Measurements from ENCODE around the gene MEG3. TPM values are rescaled to one million over a fixed set of nuclear protein-coding genes. Genes with fewer than 3 reads are reported as not detected.

MEG3 gene
- total RNA-seq, 1 experiment from 2014 or later = 338 TPM

DNA sequence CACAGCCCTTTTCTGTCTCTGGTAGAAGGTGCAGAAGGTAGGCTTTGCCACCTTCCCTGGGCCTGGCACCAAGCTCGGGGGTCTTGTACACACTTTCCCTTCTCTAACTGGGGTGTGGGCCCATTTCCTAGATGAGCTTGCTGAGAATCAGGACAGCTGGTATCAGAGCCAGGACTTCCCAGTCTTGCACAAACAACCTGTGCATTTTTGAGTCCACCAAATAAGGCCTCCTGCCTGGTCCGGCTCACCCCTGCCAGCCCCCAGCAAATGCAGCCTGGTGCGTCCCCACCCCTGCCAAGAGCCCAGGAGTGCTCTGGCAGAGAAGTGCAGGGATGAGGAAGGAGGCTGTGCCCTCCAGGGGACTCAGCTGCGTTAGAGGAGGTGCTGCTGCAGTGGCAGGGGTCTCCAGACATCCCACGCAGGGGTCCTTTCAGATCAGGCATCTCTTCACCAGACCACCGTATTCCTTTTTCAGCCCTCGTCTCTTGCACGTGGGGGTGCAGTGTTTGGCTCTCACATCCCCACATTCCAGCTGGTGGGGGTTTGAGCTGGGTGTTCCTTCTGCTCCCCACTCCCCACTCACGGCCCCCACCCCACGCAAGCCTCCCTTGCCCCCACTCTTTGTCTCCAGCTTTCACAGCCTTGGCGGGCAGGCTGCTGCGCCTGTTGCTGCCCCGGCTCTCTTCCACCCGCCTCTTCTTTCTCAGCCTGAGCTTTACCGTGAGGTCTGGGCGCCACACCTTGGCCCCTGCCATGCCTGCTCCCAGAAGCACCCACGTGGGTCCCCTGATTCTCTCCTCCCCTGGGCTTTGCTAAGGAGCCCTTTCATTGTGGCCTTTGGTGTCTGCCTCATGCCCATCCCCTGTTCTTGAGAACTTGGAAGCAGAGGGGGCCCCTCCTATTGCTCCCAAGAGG is 32.3 kb downstream of the MEG3 start:
- no peak for ATAC-seq
- H3K4me3 Mint-ChIP-seq = no peak overlapping the region
- ChIA-PET CTCF (interaction anchor here (0.6 kb wide), 1 partner anchor 144 kb away, joined by 3 read pairs; no protein-coding TSS in a partner anchor), POLR2A (no interaction called here)
- H3K9me3 Mint-ChIP-seq = peaks cover 9% of the 10 kb centered on the region
- peaks cover 16% of the 10 kb centered on the region for H3K4me1 Mint-ChIP-seq
- H3K27ac Mint-ChIP-seq = no peak overlapping the region
- TF ChIP-seq FOXJ3 (CRISPR knock-in tag; IDR thresholded peaks at IDR 0.05; ENCODE audit: borderline replicate concordance) = no peak
- TF ChIP-seq, protein P1, sequence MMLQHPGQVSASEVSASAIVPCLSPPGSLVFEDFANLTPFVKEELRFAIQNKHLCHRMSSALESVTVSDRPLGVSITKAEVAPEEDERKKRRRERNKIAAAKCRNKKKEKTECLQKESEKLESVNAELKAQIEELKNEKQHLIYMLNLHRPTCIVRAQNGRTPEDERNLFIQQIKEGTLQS (CRISPR knock-in tag; conservative IDR thresholded peaks at IDR 0.05) = no peak
- TF ChIP-seq CREB1 (CRISPR knock-in tag; IDR thresholded peaks at IDR 0.05) = no peak
- TF ChIP-seq USF2 (CRISPR knock-in tag; IDR thresholded peaks at IDR 0.05) = no peak
- no peak for TF ChIP-seq SMAD4 (CRISPR knock-in tag; IDR thresholded peaks at IDR 0.05)
- TF ChIP-seq TCF7 (CRISPR knock-in tag; IDR thresholded peaks at IDR 0.05; ENCODE audit: low read depth) = no peak
- TF ChIP-seq ZNF317 (CRISPR knock-in tag; IDR thresholded peaks at IDR 0.05; ENCODE audit: borderline replicate concordance, low read depth) = no peak
- TF ChIP-seq E2F1 (CRISPR knock-in tag; IDR thresholded peaks at IDR 0.05) = no peak
- no peak for TF ChIP-seq CREM (CRISPR knock-in tag; IDR thresholded peaks at IDR 0.05)
- DNase-seq (ENCODE audit: low spot score) = no peak
- H3K36me3 Mint-ChIP-seq = peaks cover 25% of the 10 kb centered on the region
- no peaks in the 10 kb centered on the region; the same call in 1 of the 2 replicates for H3K27me3 Mint-ChIP-seq (ENCODE audit: low read depth)

DNA sequence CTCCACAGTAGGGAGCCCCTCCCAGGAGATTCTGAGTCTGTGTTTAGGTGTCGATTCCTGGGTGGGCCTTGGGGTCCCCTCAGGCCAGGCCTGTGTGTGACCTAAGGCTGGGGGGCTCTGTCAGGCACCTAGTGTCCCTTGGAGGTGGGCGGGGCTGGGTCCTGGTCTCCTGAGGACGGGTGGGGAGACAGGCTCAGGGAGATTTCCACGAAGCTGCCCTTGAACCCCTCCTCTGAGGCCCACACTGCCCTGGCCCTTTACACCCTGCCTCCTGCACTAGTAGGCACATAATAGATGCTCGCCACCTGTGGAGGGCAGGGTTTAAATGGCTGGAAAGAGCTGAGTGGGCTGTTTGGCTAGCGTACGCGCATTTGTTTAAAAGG is 32.9 kb downstream of the MEG3 start:
- Mint-ChIP-seq H3K36me3 (peaks cover 25% of the 10 kb centered on the region), H3K4me3 (no peak overlapping the region), H3K27ac (no peak overlapping the region), H3K27me3 (ENCODE audit: low read depth) (no peaks in the 10 kb centered on the region; the same call in 1 of the 2 replicates), H3K9me3 (peaks cover 9% of the 10 kb centered on the region), H3K4me1 (peaks cover 14% of the 10 kb centered on the region)
- no peak for DNase-seq (ENCODE audit: low spot score)
- POLR2A ChIA-PET = no interaction called here
- ATAC-seq = no peak
- CTCF ChIA-PET = interaction anchor here (0.6 kb wide), 1 partner anchor 144 kb away, joined by 3 read pairs; no protein-coding TSS in a partner anchor
- TF ChIP-seq HMGXB4 (CRISPR knock-in tag; IDR thresholded peaks at IDR 0.05) = no peak
- TF ChIP-seq EMX1 (CRISPR knock-in tag; IDR thresholded peaks at IDR 0.05) = no peak
- no peak for TF ChIP-seq FOXJ3 (CRISPR knock-in tag; IDR thresholded peaks at IDR 0.05; ENCODE audit: borderline replicate concordance)
- TF ChIP-seq ATF6 (CRISPR knock-in tag; IDR thresholded peaks at IDR 0.05) = no peak

DNA sequence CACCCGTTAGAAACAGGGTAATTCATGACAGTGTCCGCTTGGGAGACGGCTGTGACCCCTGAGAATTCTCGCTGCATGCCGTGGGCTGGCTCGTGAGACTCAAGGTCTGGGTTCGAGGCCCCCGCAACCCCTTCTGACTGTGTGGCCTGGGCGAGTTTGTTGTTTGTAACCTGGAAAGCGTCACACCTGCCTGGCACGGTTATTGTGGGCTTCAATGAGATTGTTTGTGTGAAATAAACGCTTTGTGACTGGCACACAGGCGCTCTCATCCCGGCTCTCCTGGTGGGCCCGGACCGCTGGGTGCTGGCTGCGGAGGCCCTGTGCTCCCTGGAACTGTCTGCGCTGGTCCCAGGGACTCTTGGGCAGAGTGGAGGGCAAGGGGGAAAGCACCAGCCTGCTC is 33.9 kb downstream of the MEG3 start:
- Mint-ChIP-seq H3K9me3 (peaks cover 9% of the 10 kb centered on the region), H3K27me3 (ENCODE audit: low read depth) (no peaks in the 10 kb centered on the region; the same call in 1 of the 2 replicates), H3K4me3 (no peak overlapping the region), H3K27ac (no peak overlapping the region), H3K36me3 (peaks cover 32% of the 10 kb centered on the region), H3K4me1 (peaks cover 13% of the 10 kb centered on the region)
- no peak for TF ChIP-seq PRRX2 (CRISPR knock-in tag; IDR thresholded peaks at IDR 0.05)
- no peak for TF ChIP-seq ATF1 (CRISPR knock-in tag; IDR thresholded peaks at IDR 0.05)
- TF ChIP-seq ZNF281 (CRISPR knock-in tag; IDR thresholded peaks at IDR 0.05) = no peak
- TF ChIP-seq GRHL2 (CRISPR knock-in tag; IDR thresholded peaks at IDR 0.05; ENCODE audit: insufficient replicate concordance, severe bottlenecking) = no peak
- no peak for TF ChIP-seq SMAD3 (CRISPR knock-in tag; IDR thresholded peaks at IDR 0.05; ENCODE audit: borderline replicate concordance)
- no peak for TF ChIP-seq ZNF416 (CRISPR knock-in tag; IDR thresholded peaks at IDR 0.05)
- TF ChIP-seq IRF2 (CRISPR knock-in tag; IDR thresholded peaks at IDR 0.05; ENCODE audit: borderline replicate concordance, low read depth) = no peak
- no peak for TF ChIP-seq ZNF317 (CRISPR knock-in tag; IDR thresholded peaks at IDR 0.05; ENCODE audit: borderline replicate concordance, low read depth)
- ChIA-PET POLR2A (no interaction called here), CTCF (no interaction called here)
- ATAC-seq = no peak
- no peak for DNase-seq (ENCODE audit: low spot score)
